GM21529 (cell line): ENCODE results near the gene PPP1R11.
A peak's percentile ranks its signal among the peaks of the same experiment; 100 is the strongest.
"Not testable (repeated sequence)": the region's sequence is repeated elsewhere in the genome, so short reads cannot be mapped to it uniquely, and the experiment has no call there.

Experiments
- ATAC-seq: cut with Tn5 transposase; IDR thresholded peaks from one replicate; pipeline ENCODE4 v1.9.1; 2021; ENCODE audit not compliant: unreplicated experiment

Gene PPP1R11, protein sequence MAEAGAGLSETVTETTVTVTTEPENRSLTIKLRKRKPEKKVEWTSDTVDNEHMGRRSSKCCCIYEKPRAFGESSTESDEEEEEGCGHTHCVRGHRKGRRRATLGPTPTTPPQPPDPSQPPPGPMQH

DNA sequence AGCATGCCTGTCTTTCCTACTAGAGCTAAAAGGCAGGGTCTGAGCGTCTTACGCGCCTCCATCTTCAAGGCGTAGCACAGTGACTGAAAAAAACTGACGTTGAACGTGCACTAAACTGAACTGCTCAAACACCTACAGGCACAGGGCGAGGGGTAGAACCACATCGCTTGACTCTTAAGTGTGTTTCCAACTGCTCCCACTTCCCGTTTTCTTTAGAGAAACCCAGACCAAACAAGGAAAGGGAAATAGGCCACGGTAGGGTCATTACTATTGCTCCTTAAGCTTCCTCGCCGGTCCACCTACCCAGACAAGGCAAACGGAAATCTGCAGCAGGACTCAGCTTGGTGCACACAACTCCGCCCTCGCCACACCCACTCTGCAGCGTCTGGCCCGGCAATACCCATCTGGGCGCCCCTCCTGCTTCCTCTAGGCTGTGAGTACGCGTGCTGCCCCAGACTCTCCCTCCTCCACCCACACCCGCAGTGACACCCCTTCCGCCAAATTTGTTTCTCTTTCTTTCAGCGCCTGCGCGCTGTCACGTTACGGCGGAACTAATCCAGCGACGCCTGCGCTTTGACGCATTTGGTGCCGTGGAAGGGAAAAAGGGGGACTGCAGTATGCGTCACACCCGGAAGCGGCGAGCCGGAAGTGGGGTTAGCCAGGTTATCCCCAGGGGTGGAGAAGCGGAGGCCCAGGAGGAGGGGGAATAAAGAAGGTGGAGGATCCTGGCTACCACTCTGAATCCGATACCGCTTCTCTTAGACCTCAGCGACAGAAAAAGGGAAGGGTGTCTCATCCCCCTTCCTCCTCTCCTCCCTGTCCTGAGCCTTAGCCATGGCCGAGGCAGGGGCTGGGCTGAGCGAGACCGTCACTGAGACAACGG is at the start of gene PPP1R11:
PPP1R11 (plus strand) TSS at position 622 of the 883 bp plus-strand sequence; CDS start at position 835, 213 bp downstream.
- peak; percentile 95 for ATAC-seq

DNA sequence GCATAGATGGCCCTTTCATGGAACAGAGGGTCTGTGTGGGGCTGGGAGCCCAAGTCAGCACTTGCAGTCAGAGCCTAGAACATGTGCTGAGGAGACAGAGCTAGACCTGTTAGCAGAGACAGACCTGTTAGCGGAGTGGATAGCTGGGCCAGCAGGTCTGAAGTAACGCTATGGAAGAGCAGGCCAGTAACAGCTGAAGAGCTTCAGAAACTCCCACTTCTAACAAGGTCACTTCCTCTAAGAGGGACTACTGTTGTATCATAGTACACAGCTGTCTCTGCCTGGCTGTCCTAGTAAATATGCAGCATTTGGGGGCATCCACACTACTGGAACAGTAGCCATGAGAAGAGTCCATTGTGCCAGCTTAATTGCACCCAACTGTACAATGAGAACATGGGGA is 47.2 kb upstream of the PPP1R11 start:
- ATAC-seq: no peak

DNA sequence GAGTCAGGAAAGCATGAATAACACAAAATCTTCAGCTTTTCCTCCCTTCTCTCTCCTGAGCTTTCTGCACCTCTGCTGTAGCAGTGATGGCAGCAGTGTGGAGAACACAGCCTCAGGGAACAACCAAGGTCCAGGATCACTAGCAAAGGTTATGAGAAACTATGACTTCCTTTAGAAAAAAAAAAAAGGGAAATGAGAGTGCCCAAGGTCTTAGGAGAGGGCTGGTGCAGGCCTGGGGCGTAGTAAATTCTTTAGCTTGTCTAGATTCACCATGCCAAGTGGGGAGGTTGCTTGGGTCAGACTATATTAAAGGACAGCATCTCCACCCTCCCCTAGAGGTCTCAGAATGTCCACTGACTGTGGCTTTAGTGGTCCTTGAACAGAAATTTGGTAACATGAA is 46.4 kb upstream of the PPP1R11 start:
- no peak for ATAC-seq

DNA sequence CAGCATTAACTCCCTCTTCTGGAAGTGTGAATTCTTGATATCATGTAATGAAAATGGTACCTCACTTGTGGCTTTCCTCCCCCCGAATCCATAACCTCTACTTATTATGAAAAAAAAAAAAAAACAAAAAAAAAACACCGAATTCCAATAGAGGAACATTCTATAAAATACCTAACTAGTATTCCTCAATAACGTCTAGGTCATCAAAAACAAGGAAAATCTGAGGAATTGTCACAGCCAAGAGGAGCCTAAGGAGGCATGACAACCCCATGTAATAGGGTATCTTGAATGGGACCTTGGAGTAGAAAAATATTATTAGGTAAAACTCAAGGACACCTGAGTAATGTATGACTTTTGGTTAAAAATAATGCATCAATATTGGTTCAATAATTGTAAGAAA is 44.8 kb upstream of the PPP1R11 start:
- ATAC-seq: no peak

DNA sequence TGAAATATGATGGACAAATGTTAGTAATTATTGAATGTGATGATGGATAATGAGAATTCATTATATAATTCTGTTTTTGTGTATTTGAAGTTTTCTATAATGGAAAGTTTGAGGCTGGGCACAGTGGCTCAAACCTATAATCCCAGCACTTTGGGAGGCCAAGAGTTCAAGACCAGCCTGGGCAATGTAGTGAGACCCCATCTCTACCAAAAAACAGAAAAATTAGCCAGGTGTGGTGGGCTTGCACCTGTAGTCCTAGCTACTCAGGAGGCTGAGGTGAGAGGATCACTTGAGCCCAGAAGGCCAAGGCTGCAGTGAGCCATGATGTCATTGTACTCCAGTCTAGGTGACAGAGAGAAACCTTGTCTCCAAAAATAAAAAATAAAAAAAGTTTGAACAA is 44.3 kb upstream of the PPP1R11 start:
- not testable (repeated sequence) for ATAC-seq

DNA sequence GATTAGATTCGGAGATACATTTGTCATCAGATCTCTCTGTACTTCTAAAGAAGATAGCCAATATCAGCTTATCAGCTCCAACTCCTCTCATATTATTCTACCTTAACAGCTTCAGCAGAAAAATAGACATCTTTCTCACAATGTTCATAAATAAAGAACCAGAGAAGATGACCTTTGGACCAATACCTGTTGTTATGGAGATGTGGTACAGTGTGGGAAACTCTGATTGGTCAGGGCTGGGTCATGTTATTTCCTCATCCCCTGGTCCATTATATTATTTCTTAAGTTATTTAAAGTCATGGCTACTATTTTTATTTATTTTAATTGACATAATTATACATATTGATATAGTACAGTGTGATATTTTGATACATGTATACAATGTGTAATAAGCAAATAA is 41.8 kb upstream of the PPP1R11 start:
- ATAC-seq: no peak

DNA sequence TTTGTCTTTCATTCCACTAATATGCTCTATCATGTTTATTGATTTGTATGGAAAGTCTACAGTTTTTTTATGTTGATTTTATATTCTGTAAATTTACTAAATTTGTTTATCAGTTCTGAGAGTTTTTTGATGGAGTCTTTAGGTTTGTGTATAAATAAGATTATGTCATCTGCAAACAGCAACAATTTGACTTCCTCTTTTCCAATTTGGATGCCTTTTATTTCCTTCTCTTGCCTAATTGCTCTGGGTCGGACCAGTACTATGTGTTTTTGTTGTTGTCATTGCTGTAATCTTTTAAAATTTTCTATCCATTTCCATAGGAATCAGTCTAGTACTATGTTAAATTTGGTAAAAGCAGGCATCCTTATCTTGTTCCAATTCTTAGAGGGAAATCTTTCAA is 37.4 kb upstream of the PPP1R11 start:
- no peak for ATAC-seq

DNA sequence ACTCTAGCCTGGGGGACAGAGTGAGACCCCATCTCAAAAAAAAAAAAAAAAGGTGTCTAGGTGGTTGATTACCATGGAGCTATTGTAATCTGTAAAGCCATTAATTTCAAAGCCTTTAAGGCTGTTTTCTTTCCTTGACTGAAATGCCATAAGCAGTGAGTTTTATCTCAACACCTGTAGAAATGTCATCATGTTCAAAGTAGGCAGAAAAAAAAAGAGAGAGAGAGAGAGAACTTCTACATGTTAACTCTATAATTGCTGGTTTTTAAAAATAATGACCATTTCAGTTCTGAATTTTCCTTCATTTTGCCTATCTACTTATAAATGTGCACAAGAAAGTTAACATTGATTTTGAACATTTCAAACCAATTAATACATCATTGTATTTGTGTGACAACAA is 35.6 kb upstream of the PPP1R11 start:
- ATAC-seq: no peak

DNA sequence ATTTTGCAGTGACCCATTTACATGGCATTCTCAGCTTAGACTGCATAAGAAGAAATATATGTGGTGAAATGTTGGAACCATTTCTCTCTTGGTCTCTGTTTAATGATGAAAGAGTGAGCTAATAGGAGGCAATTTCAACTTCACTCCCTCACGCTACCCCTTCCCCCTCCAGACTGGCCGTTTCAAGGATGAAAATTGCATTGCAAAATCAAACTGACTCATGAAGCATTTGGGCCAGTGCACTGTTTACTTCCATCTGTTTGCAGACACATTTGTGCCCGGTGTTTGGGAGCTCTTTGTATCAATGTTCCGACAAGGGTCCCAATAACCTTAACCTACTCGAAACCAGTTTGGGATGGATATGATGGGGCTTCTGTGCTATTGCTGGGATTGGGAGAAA is 33.6 kb upstream of the PPP1R11 start:
- not testable (repeated sequence) for ATAC-seq

DNA sequence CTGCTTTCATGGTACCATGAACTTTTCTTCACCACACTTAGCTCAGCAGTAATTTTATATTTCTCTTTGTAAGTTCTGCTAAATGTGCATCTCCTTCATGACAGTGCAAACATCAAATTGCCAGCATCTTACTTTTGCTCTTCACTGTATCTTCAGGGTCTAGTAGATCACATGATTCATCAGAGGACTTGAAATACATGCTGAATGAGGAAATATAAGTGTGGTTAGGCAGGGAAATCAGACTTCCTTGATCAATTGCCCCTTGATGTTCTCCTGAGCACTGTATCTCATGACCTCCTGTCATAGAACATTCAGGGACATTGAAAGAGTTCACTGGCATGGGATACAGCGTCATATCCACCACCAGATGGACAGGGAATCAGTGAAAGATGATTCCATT is 31.2 kb upstream of the PPP1R11 start:
- no peak for ATAC-seq

DNA sequence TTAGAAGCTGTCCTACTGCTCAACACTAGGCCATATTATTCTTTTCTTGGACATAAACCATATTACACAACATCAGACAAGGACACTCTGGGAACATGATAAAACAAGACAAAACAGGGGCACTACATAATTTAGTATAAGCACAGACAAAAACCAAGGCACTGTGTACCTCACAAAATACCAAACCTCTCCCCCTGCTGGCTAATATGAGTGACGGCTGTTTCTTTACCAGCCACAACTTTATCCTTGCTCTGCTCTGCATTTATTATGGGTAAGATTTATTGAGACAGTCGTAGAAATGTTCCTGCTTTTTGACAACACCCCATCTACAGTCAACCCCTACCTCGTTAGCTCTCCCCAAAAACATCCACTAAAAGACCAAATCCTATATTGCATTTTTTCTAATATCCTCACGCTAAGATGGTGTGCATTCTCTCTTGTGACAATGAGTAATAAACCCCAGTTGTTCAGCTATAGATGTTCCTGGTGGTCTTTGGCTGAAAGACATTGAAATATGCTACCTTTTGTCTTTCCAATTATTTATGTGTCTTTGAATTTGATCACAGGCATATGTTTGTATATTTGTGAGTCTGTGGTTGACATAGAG is 29.7 kb upstream of the PPP1R11 start:
- ATAC-seq: no peak

DNA sequence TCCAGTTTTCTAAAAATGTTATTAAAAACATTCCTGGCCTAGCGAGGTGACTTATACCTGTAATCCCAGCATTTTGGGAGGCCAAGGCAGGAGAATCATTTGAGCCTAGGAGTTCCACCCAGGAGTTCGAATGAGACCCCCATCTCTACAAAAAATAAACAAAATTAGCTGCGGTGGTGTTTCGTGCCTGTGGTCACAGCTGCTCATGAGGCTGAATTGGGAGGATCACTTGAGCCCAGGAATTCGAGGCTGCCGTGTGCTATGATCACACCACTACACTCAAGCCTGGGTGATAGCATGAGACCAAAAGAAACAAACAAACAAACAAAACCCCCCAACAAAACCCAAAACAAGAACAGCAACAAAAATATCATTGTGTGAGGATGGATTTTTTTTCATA is 25.8 kb upstream of the PPP1R11 start:
- ATAC-seq: no peak

DNA sequence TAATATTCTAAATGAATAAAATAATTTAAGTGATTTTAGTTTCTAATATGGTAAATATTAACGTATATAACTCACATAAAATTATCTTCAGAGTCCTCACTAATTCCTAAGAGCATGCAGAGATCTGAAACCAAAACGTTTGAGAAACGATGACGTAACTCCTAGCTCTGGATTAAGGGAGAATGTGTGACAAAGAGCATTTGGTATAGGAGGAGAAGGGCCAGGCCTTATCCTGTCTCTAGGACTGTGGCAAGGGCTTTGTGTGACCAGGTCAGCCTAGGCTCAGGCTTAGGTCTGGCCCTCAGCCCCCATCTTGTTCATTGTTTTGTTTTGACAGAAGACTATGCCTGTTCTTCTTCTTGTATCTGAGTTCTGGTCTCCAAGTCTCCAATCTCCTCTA is 25.2 kb upstream of the PPP1R11 start:
- no peak for ATAC-seq

DNA sequence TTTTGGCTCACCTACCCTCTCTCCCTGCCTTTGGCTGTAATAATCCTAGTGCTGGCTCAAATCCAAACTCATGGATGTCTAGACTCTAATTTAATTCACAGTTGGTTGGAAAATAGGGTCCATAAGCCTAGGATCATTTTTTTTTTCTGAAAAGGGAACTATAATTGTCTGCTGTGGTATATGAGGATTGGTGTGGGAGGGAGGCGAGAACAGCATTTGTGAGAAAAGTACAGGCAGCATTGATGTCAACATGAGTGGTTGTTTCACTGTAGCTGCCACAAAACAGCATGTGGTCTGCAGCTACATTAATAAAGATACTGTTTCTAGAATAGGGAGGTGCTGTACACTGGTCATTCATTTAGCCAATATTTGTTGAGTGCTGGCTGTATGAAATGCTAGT is 24.5 kb upstream of the PPP1R11 start:
- no peak for ATAC-seq

DNA sequence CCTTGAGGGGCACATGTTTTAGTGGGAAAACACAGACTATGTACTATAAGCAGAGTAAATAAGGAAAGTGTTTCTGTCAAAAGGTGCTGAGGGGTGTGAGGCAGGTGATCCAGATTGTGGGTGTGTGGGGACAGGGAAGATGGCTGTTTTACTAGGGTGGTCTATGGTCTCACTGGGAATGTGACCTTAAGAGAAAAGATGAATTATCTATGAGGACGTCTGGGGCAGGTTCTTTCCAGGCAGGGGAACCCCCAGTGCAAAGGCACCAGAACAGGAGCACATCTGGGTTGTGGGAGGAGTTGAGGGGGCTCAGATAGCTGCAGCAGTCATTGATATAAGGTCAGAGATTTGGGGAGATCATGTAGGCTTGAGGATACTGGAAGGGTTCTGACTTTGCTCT is 24.1 kb upstream of the PPP1R11 start:
- no peak for ATAC-seq

DNA sequence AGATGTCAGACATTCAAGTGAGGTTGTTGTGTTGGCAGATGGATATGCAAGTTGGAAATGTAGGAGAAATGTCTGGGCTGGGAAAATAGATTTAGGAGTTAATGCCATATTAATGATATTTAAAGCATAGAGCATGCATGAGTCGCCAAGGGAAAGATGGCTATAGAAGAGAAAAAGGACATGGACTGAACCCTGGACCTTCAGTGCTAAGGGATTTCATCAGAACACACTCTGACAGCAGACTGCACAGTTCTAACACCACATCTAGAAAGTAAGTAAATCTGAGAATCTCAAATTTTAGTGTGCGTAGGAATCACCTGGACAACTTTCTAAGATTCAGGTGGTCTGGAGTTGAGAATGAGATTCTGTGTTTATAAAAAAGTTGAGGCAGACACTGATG is 23.3 kb upstream of the PPP1R11 start:
- no peak for ATAC-seq

DNA sequence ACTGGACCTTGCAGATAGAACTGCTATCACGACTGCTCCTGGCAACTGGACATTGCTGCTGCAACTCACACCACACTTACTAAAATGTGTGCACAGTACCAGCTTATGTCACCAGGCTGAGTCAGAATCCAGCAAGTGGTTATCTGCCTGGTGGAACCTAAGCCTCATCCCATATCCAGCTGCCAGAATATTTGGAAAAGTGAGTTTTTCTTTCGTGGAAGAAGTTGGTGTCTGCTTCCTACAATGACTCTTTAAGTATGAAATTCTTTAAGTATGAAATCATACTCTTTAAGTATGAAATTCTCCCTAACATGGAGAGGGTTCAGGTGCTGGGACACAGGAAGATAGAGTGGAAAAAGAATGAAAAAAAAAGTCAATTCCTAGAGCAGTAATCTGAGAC is 22.4 kb upstream of the PPP1R11 start:
- ATAC-seq: no peak

DNA sequence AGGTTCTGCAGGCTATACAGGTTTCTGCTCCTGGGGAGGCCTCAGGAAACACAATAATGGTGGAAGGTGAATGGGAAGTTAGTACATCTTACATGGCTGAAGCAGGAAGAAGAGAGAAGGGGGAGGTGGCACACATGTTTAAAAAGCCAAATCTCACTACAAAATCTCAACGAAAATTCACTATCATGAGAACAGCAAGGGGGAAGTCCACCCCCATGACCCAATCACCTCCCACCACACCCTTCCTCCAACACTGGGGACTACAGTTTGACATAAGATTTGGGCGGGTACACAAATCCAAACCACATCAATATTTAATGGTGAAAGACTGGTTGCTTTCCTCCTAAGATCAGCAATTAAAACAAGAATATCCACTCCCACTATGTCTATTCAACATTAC is 19.8 kb upstream of the PPP1R11 start:
- no peak for ATAC-seq

DNA sequence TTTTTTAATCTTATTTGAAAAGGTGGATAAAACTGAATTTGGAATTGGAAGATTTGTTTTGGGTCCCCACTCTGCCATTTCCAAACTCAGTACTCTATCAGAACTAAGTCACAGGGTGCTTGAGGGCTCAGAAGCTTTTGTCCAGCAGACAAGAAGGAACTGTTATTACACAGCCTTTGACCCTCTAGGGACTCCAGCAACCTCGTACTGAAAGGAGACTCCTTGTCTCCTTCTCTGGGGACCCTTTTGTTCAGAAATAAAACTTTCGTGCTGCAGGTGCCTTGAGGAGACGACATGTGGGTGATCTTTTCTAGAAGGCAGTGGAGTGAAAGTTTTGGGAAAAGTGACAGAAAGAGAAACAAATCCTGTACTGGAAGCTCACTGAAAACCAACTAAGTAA is 13.3 kb upstream of the PPP1R11 start:
- no peak for ATAC-seq

DNA sequence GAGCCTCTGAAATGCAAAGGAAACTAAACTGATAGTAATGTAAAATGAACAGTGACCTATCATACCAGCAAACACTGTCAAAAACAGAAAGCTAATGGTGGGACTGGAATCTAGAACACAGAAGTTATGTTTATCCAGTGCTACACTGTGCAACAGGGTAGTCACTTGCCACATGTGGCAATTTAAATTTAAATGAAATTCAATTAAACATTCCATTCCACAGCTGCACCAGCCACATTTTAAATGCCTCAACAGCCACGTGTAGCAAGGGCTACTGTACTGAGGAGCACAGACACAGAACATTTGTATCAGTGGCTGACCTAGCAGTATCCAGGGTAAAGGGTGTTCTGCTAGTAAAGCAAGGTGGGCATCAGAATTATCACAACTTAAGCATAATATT is 11.5 kb upstream of the PPP1R11 start:
- ATAC-seq: no peak

DNA sequence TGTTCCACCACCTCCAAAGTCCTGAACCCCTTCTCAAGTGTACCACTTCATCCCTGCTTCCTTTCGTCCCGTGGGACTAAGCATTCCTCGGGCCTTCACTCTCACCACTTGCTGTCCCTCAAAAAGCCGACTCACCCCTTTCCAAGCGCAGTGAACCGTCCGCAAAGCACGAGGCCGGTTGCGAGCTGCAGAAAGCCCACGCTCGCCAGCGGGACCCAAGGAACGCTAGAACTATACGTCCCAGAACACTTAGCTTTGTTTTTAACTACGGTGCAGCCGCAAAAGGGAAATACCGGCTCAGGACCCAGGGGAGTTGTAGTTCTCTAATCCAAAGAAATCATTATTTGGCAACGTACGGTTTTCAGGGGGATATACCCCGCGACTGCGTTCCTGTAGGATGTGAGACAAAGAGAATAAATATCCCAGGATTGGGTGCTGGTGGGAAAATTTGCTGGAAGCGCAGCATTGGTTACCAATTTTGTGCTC is 6.3 kb upstream of the PPP1R11 start:
- ATAC-seq: no peak
